GM19328 (cell line): ENCODE measurements around the gene TEX14.
"Not testable (repeated sequence)": the region's sequence is repeated elsewhere in the genome, so short reads cannot be mapped to it uniquely, and the experiment has no call there.

Experiments used
- ATAC-seq: cut with Tn5 transposase; IDR thresholded peaks from one replicate; pipeline ENCODE4 v1.9.1; 2021; ENCODE audit warnings: mild to moderate bottlenecking, moderate library complexity; ENCODE audit not compliant: unreplicated experiment

TEX14 gene

GRCh38 chr17:58658804-58659713 is 32.8 kb downstream of the TEX14 start:
- peak; percentile 57 for ATAC-seq

- ATAC-seq, result not testable (repeated sequence)
Observed at GRCh38 chr17:58657962-58658803, 33.7 kb downstream of the TEX14 start.

- no peak for ATAC-seq
Observed at GRCh38 chr17:58648236-58648635, 43.6 kb downstream of the TEX14 start.

GRCh38 chr17:58643147-58643546 is 48.7 kb downstream of the TEX14 start:
- ATAC-seq, result no peak

- no peak for ATAC-seq
Observed at GRCh38 chr17:58641887-58642311, 49.9 kb downstream of the TEX14 start.

- no peak for ATAC-seq
Observed at GRCh38 chr17:58640202-58640601, 51.6 kb downstream of the TEX14 start.

- ATAC-seq, result no peak
Observed at GRCh38 chr17:58639681-58640080, 52.2 kb downstream of the TEX14 start.

GRCh38 chr17:58637011-58637570 is 54.8 kb downstream of the TEX14 start:
- no peak for ATAC-seq

GRCh38 chr17:58632324-58633314 is 59.2 kb downstream of the TEX14 start:
- no peak for ATAC-seq

GRCh38 chr17:58631523-58632323 is 60.1 kb downstream of the TEX14 start:
- peak; percentile 71 for ATAC-seq

GRCh38 chr17:58630883-58631522 is 60.8 kb downstream of the TEX14 start:
- ATAC-seq, result no peak

- no peak for ATAC-seq
Observed at GRCh38 chr17:58626905-58627304, 64.9 kb downstream of the TEX14 start.

- no peak for ATAC-seq
Observed at GRCh38 chr17:58624751-58625150, 67.1 kb downstream of the TEX14 start.

- no peak for ATAC-seq
Observed at GRCh38 chr17:58621174-58621573, 70.7 kb downstream of the TEX14 start.

GRCh38 chr17:58618336-58618735 is 73.5 kb downstream of the TEX14 start:
- ATAC-seq, result no peak

GRCh38 chr17:58617563-58617962 is 74.3 kb downstream of the TEX14 start:
- ATAC-seq, result no peak

GRCh38 chr17:58615768-58616659 is 75.8 kb downstream of the TEX14 start:
- ATAC-seq, result no peak
